Articular chondrocyte of knee joint (primary cell): ENCODE results near the gene SLC9B2. TPM values are rescaled to one million over a fixed set of nuclear protein-coding genes. Genes with fewer than 3 reads are reported as not detected.

Experiments
- total RNA-seq: library from RNA; depleted of rRNA; stranded (reverse); fragments of >200 nt; gene quantifications from 2 replicates; pipeline ENCODE4 v1.2.3, GENCODE V29; 2012

The SLC9B2 gene
- 24.8 and 29.5 TPM in 2 replicates for total RNA-seq

GRCh38 chr4:103076747-103077347, at the start of gene SLC9B2:
Gene SLC9B2, minus strand, starts transcription at chr4:103076761. Its CDS starts 9,211 bp downstream, at chr4:103067550.

GRCh38 chr4:103099691-103100392, 23.3 kb upstream of the SLC9B2 start, which contains the start of gene BDH2:
Gene BDH2, minus strand, starts transcription at chr4:103099834. Its CDS starts 3,580 bp downstream, at chr4:103096254.

GRCh38 chr4:103019308-103020124, 57.0 kb downstream of the SLC9B2 start, which contains the start of gene SLC9B1:
Gene SLC9B1, minus strand, starts transcription at chr4:103019705. Its CDS starts 27,994 bp downstream, at chr4:102991711.

Other genes starting within 250 kb of the SLC9B2 start
- 488 and 532 TPM in 2 replicates for gene UBE2D3, start 249.2 kb downstream of the SLC9B2 start, total RNA-seq
- gene CISD2, start 207.8 kb downstream of the SLC9B2 start, total RNA-seq, result 37.5 and 38.8 TPM in 2 replicates
- gene SLC9B1, start 57.1 kb downstream of the SLC9B2 start, total RNA-seq, result 0.65 and 1.7 TPM in 2 replicates
- gene BDH2, start 23.1 kb upstream of the SLC9B2 start, total RNA-seq, result 47.7 and 59.2 TPM in 2 replicates
- gene CENPE, start 121.6 kb upstream of the SLC9B2 start, total RNA-seq, result 15.7 and 24.3 TPM in 2 replicates